NCI-H2171 treated with DMSO at 0.1 percent for 48 hours (cell line): ENCODE measurements around the gene ELMOD3.
"Not testable (repeated sequence)": the region's sequence is repeated elsewhere in the genome, so short reads cannot be mapped to it uniquely, and the experiment has no call there.

ENCODE experiments used
- DNase-seq: peaks from one replicate; lab custom pipeline; 2025; lab: John Stamatoyannopoulos, UW

Gene ELMOD3

GRCh38 chr2:85329181-85329651 is 25.4 kb upstream of the ELMOD3 start:
- DNase-seq = no peak

DNA sequence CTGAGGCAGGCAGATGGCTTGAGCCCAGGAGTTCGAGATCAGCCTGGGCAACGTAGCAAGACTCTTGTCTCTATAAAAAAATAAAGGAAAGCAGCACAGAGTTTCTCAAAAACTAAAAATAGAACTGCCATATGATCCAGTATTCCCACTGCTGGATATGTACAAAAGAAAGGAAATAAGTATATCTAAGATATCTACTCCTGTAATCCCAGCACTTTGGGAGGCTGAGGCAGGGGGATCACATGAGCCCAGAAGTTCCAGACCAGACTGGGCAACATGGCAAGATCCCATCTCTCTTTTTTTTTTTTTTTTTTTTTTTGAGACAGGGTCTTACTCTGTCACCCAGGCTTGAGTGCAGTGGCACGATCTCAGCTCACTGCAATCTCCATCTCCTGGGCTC is 24.9 kb upstream of the ELMOD3 start:
- DNase-seq = not testable (repeated sequence)

- no peak for DNase-seq
Observed at GRCh38 chr2:85330839-85331636, 23.5 kb upstream of the ELMOD3 start.

DNA sequence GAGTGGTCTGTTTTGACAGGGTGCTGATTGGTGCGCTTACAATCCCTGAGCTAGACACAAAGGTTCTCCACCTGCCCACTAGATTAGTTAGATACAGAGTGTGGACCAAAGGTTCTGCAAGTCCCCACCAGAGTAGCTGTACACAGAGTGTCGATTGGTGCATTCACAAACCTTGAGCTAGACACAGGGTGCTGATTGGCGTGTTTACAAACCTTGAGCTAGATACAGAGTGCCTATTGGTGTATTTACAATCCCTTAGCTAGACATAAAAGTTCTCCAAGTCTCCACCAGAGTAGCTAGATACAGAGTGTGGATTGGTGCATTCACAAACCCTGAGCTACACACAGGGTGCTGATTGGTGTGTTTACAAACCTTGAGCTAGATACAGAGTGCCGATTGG is 20.7 kb upstream of the ELMOD3 start:
- DNase-seq = not testable (repeated sequence)

DNA sequence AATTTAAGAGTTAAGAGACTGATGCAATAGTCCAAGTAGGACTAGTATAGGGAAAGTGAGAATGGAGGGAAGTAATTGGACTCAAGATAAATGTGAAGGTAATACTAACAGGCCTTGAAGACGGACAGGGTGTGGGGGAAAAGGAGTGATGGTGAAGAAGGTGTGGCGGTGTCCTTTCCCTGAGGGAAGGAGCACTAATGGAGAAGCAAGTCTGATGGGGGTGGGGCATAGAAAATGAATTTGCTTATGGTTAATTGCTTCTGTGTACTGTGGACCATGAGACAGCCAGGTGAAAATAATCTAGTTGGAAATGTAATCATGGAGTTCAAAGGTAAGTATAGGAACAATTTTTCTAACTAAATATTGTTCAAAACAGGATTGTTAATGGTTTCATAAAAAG is 19.6 kb upstream of the ELMOD3 start:
- DNase-seq = no peak

DNA sequence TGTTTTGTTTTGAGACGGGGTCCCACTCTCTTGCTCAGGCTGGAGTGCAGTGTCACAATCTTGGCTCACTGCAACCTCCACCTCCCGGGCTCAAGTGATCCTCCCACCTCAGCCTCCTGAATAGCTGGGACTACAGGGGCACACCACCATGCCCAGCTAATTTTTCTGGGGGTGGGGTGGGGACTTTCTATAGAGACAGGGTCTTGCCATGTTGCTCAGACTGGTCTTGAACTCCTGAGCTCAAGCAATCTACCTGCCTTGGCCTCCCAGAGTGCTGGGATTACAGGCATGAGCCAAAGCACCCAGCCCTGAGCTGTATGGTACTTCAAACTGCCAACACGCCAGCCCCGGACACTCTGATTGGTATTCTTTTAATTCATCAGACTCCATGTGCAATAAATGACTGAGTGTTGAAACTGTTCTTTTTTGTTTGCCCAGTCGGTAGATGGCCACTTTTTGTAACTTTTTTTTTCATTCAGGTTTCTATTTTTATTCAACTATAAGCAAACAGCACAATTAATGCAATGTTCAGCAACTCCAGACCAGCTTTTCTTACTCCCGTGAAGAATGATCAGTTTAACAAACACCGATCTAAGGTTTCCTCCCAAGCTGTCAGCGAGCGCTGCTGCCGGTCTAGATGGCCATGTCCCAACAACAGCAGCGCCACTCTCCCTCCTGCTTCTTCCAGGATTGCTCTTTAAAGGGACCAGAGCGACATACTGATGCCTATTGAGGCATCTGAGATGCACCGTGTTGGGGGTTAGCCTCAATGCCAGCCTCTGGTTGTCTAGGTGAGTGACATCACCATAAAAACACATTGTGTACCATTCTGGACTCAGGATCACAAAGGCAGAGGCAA is 14.3 kb upstream of the ELMOD3 start:
- peak; percentile 90 for DNase-seq

- DNase-seq = no peak
Observed at GRCh38 chr2:85341269-85342029, 13.1 kb upstream of the ELMOD3 start.

DNA sequence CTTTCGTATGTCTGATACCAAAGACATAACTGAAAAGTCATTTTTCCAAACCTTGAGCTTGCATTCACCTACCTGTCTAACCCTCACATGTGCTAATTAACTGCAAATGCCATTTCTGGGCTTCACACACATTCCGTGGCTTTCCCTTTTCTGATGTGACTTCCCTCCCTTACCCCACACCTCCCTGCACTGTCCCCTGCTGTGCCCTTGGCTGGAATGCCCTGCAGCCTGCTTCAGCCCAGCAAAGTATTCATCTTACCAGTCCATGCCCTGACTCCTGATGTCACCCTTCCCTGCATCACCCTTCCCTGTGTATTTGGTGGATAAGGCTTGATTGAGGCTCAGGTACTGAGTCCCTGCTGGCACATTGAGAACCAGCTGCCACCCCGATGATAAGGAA is 12.4 kb upstream of the ELMOD3 start:
- no peak for DNase-seq

DNA sequence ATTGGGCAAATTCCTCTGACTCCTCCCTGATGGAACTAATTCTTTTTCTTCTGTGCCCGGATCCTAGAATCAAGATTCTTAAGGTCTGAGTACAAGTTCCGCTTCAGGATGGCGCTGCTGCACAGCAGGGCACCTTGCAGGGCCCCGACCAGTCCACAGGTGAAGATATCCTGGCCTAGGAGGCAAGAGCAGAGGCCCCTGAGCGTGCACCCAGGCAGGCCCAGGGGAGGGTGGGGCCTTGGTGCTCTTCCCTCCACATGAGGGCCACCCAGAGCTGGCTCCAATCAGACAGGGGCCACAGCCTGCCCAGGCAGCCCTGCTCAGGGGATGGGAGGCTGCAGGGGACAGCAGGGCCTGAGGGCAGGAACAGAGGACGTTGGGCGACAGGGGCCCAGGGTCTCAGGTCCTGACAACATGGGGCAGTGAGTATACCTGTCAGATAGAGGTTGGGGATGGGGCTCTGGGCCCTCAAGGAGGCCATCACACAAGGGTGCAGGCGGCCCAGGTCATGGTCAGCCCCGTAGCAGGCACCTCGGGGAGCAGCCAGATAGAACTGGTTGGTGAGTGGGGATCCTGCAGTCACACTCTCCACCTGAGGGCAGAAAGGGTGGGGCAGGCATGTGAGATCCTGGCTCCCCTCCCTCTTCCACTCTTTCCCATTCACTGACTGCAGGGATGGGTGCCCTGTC is 11.2 kb upstream of the ELMOD3 start:
- DNase-seq = not testable (repeated sequence)

DNA sequence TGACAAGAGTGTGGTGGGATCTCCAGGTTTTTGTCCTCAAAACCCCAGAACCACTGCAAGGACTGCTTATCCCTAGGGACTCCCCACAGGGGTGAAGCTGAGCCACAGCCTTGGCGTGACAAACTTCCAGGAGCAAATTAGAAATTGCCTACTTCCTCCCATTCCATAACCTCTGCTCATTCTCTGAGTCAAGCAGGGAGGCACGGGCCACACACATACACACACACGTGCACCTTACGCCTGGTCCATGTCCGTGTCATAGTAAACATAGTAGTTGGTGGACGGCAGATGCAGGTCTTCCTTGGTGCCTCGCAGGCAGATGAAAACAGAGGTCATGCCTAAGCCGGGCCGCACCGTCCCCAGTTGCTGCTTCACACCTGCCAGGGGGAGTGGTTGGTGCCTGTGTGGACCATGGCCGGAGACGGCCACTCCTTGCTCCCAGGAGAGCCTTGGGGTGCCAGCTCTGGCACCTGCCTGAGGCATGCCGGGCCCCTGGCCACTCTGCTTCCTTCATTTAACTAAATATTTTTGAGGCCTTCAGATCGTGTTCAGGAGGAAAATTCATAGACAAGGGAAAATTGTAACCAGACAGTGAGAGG is 10.1 kb upstream of the ELMOD3 start:
- no peak for DNase-seq

DNA sequence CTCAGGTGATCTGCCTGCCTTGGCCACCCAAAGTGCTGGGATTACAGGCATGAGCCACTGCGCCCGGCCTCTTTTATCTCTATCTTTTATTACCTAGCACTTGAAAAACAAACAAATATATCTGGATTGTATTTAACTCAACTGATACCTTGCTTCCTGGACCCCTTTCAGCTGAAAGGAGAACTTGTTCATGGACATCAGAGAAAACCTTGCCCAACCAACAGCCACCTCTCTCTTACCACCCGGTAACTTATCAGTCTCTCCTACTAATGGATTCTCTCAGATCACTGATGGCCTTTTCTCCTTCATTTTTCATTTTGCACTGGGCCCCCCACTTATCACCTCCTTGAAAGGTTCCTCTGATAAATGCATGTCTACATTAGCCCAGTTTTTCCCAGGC is 7.0 kb upstream of the ELMOD3 start:
- no peak for DNase-seq

DNA sequence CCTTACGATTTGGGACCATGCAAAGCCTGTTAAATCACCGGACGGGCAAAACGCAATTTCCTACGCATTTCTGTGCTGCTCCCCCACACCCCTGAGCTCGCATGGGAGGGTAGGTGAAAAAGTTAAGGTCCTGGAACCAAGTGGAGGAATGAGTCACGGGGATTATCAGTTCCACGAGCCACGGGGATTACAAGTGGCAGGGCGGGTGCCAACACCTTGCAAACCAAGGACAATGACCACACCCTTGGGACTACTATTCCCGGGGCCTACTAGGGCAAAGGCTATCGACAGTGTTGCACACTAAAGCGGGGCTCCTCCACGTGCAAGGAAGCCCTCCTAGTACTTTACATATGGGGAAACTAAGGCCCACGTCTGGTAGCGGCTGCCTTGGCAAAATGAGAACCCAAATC is 688 bp upstream of the ELMOD3 start:
- no peak for DNase-seq

DNA sequence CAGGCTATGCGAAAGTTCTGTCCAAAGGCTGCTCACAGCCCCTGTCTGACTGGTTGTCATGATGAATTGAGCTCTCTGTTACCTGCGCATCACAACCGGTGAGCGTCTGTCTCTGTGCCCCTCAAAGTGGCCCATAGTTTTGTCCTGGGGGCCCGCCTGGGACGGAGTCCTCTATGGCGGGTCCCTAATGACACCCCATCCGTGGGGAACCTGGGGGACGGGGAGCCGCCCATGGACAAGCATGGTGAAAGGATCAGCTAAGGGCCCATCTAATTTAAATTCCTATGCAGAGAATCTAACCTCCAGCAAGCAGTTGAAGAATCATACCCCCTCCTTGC is 473 bp downstream of the ELMOD3 start:
- DNase-seq = no peak

GRCh38 chr2:85355521-85355920 is 952 bp downstream of the ELMOD3 start:
- no peak for DNase-seq

DNA sequence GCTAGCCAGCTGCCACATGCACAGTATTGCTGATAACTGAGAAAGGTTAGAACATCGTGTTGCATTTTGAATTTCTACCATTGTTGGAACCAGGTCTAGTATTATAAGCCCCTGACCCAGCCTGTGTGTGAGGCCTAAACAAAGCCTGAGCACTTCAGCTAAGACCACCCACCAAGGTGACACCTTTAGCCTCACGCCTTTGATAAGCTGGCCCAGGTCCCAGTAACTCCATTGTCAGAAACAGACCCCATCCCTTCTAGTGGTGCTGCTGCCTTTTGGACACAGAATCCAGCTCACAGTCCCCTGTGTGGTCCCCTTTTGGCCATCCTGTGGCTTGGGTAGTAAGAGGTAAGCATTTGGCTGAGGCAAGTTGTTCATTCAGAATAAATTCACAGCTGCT is 1.6 kb downstream of the ELMOD3 start:
- no peak for DNase-seq

- DNase-seq = no peak
Observed at GRCh38 chr2:85357736-85358135, 3.2 kb downstream of the ELMOD3 start.

- not testable (repeated sequence) for DNase-seq
Observed at GRCh38 chr2:85362653-85363387, 8.3 kb downstream of the ELMOD3 start.

- no peak for DNase-seq
Observed at GRCh38 chr2:85367180-85367579, 12.6 kb downstream of the ELMOD3 start.

DNA sequence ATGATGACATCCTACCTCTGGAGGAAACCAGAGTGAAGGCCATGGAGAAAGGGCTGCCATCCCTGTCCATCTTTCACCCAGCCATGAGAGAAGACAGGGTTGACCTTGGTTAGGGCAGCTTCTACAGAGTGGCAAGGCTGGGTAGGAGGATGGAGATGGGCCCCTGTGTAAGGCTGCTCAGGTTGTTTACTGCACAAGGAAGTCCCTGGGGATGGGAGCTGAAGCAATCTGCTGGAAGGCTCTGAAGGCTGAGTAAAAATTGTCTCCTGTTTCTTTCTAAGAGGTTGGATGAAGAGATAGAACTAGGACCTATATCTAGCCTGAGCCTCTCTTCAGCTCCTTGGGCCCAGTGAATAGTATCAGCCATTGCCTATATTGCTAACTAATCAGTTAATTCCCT is 14.4 kb downstream of the ELMOD3 start:
- DNase-seq = no peak

GRCh38 chr2:85369500-85369899 is 14.9 kb downstream of the ELMOD3 start:
- DNase-seq = no peak

DNA sequence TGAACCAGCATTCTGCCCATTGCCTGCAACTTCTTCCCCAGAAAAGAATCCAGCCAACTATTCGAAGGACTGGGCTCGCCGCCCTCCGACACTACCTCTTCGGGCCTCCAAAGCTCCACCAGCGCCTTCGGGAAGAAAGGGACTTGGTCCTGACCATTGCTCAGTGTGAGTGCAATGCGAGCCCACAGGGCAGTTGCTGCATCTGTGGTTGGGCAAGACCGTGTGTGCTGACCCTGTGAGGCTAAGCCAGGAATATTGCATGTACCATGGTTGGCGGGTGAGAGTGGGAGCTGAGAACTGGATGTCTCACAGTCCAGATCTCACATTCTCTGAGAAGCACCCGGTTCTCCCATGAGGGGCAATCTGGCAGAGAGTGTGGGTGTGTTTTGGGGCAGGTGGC is 16.5 kb downstream of the ELMOD3 start:
- DNase-seq = no peak
